ENCODE data around the gene SBF1.
A peak's percentile ranks its signal among the peaks of the same experiment; 100 is the strongest.

SBF1 gene

GRCh38 chr22:50483977-50484853 is 9.4 kb upstream of the SBF1 start:
- DNase-seq (ENCODE audit: low read depth) = no peak

GRCh38 chr22:50483556-50483955 is 8.7 kb upstream of the SBF1 start:
- DNase-seq (ENCODE audit: low read depth) = no peak

DNA sequence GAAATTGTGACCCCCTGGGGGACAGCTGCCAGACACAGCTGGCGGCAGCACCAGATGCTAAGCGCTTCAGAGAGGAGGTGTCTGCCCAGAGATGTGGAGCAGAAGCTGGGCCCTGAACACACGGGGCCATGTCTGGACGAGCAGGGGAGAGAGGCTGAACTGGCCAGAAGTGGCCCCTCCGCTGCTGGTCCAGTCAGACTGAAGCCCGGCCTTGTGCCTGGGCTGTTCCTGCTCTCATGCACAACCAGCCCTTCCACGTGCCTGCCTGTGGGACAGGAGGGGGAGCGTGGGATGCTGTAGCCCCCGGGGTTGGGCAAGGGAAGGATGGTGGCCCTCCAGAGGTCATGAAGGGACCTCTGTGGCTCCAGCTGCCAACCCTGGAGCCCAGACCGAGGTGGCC is 8.3 kb upstream of the SBF1 start:
- no peak for DNase-seq (ENCODE audit: low read depth)

DNA sequence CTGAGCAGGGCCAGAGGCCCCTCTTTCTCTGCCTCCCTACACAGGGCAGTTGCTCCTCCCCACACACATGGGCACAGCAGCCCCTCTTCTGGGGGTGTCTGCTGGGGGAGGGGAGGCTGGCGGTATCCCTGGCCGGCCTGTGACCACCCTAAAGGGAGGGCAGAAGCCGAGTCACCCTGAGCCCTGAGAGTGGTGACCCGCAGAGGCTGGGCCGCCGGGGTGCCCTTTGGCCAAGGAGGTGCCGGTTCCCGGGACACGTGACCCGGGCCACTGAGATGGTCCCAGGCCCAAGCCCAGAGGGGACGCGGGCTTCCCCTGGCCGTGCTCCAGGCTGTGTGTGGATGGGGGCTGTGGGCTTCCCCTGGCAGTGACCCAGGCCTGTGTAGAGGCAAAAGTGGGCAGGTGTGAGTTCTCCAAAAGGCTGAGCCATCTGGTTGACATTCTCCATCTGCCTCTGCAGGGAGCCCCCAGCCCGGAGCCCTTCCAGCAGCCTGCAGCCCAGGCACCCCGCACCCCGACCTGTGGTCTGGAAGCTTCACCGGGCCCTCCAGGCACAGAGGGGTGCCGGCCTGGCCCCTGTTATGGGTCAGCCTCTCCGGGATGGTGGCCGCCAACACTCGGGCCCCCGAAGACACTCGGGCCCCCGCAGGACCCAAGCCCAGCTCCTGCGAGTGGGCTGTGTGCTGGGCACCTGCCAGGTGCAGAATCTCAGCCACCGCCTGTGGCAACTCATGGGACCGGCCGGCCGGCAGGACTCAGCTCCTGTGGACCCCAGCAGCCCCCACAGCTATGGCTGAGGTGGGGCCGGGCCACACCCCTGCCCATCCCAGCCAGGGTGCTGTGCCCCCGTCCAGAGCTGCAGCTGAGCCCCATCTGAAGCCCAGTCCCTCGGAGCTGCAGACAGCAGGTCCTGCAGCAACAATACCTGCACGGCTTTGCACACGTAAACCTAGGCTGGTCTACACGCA is 7.6 kb upstream of the SBF1 start:
- DNase-seq (ENCODE audit: low read depth) = no peak

GRCh38 chr22:50481440-50482106 is 6.7 kb upstream of the SBF1 start, which contains the start of gene ADM2:
Gene ADM2 (plus strand): TSS chr22:50481543. CDS start chr22:50481848, 305 bp downstream.
- no peak for DNase-seq (ENCODE audit: low read depth)

DNA sequence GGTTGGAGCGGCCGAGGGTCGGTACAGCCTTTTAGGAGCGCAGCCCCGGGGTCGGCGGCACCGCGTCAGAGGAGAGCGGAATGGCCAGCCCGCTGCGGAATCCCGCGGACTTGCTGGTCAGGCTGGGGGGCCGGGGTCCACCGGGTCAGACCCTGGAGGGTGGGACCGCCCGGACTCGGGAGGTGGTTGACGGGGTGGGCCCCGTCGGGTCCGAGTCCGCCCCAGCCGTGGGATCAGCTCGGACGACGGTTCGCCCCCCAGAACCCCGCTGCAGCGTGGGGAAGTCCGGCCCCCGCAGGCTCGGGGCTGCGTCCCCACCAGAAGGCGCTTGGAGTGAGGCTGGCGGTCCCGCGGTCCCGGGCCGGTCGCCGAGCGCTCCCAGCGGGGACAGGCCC is 6.2 kb upstream of the SBF1 start:
- no peak for DNase-seq (ENCODE audit: low read depth)

DNA sequence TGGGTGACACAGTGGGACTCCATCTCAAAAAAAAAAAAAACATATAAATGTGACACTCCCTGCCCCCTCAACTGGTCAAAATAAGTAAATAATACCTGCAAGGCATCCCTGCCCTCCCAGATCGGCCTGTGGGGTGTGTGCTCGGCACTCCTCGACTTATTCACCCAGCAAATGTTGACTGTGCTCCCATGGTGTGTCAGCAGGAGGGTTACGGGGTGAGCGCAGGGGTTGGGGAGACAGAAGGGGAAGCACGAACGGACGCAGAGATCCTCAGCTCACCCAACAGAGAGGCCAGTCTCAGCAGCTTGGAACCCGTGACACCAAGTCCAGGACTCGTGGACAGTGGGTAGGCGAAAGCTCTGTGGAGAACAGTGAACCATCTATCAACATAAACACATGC is 4.9 kb upstream of the SBF1 start:
- no peak for DNase-seq (ENCODE audit: low read depth)

DNA sequence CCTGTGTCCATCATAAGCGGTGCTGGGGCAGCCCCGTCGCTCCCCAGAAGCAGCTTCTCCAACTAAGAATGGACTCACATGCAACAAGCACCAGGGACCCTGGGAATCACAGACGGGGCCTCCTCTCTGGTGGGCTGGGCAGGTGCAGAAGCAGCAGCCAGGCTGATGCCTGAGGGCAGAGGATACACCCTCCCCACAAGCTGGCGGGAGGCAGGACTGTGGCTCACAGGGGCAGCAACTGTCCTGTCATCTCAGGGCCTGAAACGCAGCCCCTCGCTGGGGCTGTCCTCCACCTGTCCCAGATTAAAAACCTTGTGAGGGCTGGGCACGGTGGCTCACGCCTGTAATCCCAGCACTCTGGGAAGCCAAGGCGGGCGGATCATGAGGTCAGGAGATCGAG is 3.1 kb upstream of the SBF1 start:
- DNase-seq (ENCODE audit: low read depth) = no peak

- DNase-seq (ENCODE audit: low read depth) = no peak
Observed at GRCh38 chr22:50476868-50477267, 2.0 kb upstream of the SBF1 start.

GRCh38 chr22:50475652-50476002 is 792 bp upstream of the SBF1 start:
- no peak for DNase-seq (ENCODE audit: low read depth)

DNA sequence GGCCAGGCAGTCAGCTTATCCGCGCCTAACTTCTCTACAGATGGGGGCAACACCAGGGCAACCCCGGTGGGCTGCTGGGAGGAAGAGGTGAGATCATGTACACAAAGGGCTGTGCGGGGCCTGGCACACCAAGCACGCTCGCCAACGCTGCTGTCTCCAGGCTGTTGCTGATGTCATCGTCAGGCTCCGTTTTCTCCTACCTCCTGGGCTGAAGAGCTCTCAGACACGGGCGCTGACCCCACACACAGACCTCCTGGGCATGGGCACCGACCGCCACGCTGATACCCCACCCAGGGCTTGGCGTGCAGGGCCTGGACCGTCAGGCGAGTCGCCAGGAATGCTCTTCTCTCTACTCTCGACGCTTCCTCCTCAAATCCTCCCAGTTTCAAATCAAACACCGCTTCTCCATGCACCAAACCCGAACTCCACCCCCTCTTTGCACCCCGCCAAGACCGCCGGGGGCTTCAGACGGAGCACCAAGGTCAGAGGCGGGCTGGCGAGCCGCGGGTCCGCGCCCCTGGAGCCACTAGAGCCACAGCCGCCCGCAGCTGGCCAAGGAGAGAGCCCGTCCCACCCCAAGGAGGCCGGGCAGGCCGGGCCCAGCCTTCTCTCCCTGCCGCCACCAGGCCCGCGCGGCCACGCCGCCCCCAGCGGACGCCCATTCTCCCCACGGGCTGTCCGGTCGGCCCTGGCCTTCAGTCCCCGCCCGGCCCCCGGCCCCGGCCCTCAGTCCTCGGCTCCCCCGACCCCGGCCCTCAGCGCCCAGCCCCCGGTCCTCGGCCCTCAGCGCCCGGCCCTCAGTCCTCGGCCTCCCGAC is 772 bp downstream of the SBF1 start:
- peak; percentile 26 for DNase-seq (ENCODE audit: low read depth)

- DNase-seq (ENCODE audit: low read depth) = no peak
Observed at GRCh38 chr22:50473088-50473487, 1.7 kb downstream of the SBF1 start.

DNA sequence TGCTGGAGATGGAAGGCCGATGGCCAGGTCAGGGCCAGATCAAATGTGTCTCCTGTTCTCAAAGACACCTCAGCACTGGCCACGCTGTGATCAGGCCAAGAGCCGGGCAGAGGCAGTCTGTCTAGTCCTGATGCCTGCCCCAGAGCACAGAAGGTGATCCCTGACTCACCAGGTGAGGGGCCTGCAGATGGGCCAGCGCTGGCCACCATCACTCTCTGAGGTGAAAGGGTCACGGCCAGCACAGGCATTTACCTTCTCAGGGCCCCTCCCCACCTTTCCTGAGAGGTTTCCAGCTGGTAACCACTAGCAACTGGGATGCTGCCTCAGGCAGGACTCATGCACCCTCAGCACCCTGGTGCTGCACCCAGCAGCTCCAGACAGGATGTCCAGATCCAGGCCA is 2.9 kb downstream of the SBF1 start:
- no peak for DNase-seq (ENCODE audit: low read depth)

GRCh38 chr22:50471197-50471847 is 3.5 kb downstream of the SBF1 start:
- DNase-seq (ENCODE audit: low read depth) = no peak

- no peak for DNase-seq (ENCODE audit: low read depth)
Observed at GRCh38 chr22:50470491-50470890, 4.3 kb downstream of the SBF1 start.

DNA sequence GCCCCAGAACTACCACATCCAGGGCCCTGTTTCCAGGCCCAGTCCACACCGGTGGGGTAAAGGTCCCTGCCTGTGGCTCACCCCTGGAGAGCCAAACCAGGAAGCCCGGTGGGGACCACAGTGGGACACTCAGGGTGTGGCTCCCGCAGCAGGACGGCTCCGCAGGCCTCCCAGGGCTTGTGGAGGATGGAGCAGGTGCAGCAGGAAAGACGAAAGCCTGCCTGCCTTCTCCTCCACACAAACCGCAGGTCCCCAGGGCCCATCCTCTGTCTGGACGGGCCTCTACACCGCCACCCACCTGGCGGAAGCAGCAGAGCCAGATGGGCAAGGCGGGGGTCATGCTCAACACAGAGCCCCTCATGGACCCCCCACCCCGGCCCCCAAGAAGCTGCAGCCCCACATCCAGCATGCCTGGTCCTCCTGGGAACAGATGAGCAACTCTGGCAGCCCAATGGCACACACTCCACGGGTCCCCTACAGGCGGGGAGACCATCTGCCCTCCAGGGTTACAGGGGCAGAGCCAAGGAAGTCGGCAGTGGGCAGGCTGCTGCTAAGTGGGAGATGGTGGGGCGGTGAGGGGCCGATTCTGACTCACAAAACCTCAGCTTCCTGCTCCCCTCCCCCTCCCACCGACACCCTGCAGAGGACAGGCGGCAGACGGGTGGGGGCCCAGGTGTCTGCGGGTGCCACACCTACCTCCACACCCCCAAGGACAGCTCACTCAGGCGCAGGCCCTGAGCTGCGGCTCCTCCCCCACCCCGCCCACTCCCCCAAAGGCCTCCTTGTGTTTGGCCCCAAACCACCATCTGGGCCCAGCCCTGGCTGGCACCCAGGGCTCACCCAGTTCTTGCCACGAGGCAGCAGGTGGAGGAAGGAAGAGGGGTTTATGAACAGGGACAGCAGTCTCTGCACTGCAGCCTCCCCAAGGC is 5.2 kb downstream of the SBF1 start:
- DNase-seq (ENCODE audit: low read depth) = no peak

GRCh38 chr22:50468626-50469025 is 6.2 kb downstream of the SBF1 start:
- no peak for DNase-seq (ENCODE audit: low read depth)

DNA sequence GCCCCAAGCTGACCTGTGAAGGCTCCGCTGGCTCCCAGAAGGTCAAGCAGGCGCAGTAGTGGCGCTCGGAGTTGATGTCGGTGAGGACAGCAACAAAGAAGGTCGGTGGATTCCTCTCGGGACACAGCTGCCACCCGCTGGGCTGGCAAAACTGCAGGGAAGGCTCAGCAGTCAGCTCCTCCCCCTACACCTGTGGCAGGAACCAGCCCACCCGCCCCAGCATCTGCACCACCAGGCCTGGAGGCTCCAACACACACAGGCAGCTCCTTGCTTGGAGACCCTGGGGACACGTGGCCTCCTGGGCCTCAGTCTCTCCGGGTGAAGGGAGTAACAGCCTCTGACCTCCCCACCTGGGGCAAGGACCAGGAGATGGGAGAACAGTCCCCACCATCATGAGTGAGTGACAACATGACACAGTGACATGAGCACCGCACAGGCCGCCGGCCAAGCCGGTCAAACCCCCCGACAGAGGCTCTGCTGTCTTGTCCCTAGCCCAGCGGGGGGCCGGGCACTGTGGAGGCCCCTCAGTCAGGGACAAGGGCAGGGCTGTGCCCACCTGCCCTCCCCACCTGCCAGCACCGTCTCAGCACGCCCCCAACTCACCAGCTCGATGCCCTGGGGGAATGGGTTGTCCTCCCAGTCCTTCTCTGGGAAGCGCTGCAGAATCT is 6.9 kb downstream of the SBF1 start:
- no peak for DNase-seq (ENCODE audit: low read depth)

- no peak for DNase-seq (ENCODE audit: low read depth)
Observed at GRCh38 chr22:50467341-50467740, 7.5 kb downstream of the SBF1 start.

Data from GM04504 (cell line).